Measurements from ENCODE around the gene CELF5. TPM values are rescaled to one million over a fixed set of nuclear protein-coding genes. Genes with fewer than 3 reads are reported as not detected.

Gene CELF5
- total RNA-seq, 2 experiments from 2014 or later: 0.55 to 0.61 TPM

- H3K4me3 Mint-ChIP-seq: no peak overlapping the region
- ATAC-seq: no peak
- DNase-seq: no peak
- POLR2A ChIA-PET: interaction anchor here (0.6 kb wide), 1 partner anchor 145 kb away, joined by 4 read pairs; no protein-coding TSS in a partner anchor
- no peaks in the 10 kb centered on the region for H3K4me1 Mint-ChIP-seq (ENCODE audit: low read depth)
- no peaks in the 10 kb centered on the region for H3K9me3 Mint-ChIP-seq (ENCODE audit: insufficient read depth)
- H3K27me3 Mint-ChIP-seq (ENCODE audit: low read depth): peaks cover 3% of the 10 kb centered on the region
- no peak overlapping the region for H3K27ac Mint-ChIP-seq
- H3K36me3 Mint-ChIP-seq (ENCODE audit: low read depth): no peaks in the 10 kb centered on the region
- CTCF ChIA-PET: no interaction called here
These were observed 13.7 kb downstream of the CELF5 start for GRCh38 chr19:3238066-3238561.

DNA sequence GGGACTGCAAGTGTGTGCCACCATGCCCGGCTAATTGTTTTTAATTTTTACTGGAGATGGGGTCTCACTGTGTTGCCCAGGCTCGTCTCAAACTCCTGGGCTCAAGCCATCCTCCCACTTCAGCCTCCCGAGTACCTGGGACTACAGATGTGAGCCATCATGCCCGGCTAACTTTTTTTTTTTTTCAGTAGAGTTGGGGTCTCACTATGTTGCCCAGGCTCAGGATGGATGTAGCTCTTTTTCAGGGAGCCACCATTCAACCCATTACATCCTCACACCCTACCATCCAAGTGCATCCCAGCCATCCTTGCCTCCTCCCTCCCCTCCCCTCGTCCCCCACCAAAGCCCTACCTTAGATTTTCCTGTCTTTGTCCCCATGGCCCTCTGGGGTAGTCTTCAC is 14.9 kb downstream of the CELF5 start:
- ATAC-seq (no peak), DNase-seq (no peak)
- H3K4me1 Mint-ChIP-seq (ENCODE audit: low read depth): no peaks in the 10 kb centered on the region
- H3K4me3 Mint-ChIP-seq: no peak overlapping the region
- CTCF ChIA-PET: no interaction called here
- H3K36me3 Mint-ChIP-seq (ENCODE audit: low read depth): no peaks in the 10 kb centered on the region
- H3K27me3 Mint-ChIP-seq (ENCODE audit: low read depth): peaks cover 3% of the 10 kb centered on the region
- POLR2A ChIA-PET: no interaction called here
- H3K27ac Mint-ChIP-seq: no peak overlapping the region
- H3K9me3 Mint-ChIP-seq (ENCODE audit: insufficient read depth): no peaks in the 10 kb centered on the region

DNA sequence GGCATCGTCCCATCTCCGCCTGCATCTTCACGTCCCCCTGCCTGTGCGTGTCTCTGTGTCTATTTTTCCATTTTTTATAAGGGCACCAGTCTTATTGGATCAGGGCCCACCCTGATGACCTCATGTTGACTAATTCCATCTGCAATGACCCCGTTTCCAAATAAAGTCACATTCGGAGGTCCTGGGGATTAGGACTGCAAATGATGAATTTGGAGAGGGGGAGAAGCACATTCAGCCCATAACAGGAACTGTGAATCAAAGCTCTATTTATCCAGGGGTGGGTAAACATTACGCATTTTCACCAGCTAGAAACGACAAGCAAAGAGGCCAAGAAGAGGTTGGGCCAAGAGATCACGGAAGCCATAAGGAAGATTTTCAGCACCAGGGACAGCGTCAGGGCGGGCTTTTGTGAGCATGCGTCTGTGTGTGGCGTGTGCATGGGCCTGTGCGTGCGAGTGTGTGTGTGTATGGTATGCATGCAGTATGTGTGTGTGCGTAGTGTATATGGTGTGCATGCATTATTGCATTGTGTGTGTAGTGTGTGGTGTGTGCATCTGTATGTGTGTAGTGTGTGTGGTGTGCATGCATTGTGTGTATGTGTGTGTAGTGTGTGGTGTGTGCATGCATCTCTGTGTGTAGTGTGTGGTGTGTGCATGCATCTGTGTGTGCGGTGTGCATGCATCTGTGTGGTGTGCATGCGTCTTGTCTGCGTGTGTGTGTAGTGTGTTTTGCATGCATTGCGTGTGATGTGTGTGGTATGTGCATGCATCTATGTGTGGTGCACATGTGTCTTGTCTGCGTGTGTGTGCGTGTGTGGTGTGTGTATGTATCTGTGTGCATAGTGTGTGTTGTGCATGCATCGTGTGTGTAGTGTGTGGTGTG is 19.6 kb downstream of the CELF5 start:
- no peaks in the 10 kb centered on the region for H3K4me1 Mint-ChIP-seq (ENCODE audit: low read depth)
- no peaks in the 10 kb centered on the region for H3K36me3 Mint-ChIP-seq (ENCODE audit: low read depth)
- no peaks in the 10 kb centered on the region for H3K9me3 Mint-ChIP-seq (ENCODE audit: insufficient read depth)
- no peak overlapping the region for H3K4me3 Mint-ChIP-seq
- no peak overlapping the region for H3K27ac Mint-ChIP-seq
- ATAC-seq (no peak), DNase-seq (peak; percentile 77)
- ChIA-PET POLR2A (no interaction called here), CTCF (no interaction called here)
- H3K27me3 Mint-ChIP-seq (ENCODE audit: low read depth): no peaks in the 10 kb centered on the region

DNA sequence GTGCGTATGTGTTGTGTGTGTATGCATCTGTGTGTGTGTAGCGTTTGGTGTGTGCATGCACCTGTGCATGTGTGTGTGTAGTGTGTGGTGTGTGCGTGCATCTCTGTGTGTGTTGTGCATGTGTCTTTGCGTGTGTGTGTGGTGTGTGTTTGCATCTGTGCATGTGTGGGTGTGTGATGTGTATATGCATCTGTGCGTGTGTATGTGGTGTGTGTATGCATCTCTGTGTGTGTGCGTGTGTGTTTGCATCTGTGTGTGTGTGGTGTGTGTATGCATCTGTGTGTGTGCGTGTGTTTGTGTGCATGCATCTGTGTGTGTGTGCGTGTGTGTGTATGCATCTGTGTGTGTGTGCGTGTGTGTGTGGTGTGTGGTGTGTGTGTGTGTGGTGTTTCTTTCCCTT is 20.6 kb downstream of the CELF5 start:
- ATAC-seq: no peak
- POLR2A ChIA-PET: no interaction called here
- no peaks in the 10 kb centered on the region for H3K36me3 Mint-ChIP-seq (ENCODE audit: low read depth)

GRCh38 chr19:3248728-3249326 is 24.4 kb downstream of the CELF5 start:
- H3K4me3 Mint-ChIP-seq: no peak overlapping the region
- ChIA-PET CTCF (no interaction called here), POLR2A (no interaction called here)
- no peaks in the 10 kb centered on the region for H3K4me1 Mint-ChIP-seq (ENCODE audit: low read depth)
- no peak overlapping the region for H3K27ac Mint-ChIP-seq
- H3K27me3 Mint-ChIP-seq (ENCODE audit: low read depth): no peaks in the 10 kb centered on the region
- ATAC-seq: no peak
- no peaks in the 10 kb centered on the region for H3K9me3 Mint-ChIP-seq (ENCODE audit: insufficient read depth)
- DNase-seq: no peak
- no peaks in the 10 kb centered on the region for H3K36me3 Mint-ChIP-seq (ENCODE audit: low read depth)

More for the DNA sequence above, 20.6 kb downstream of the CELF5 start:
- CTCF ChIA-PET: no interaction called here
- Mint-ChIP-seq H3K4me3 (no peak overlapping the region), H3K4me1 (ENCODE audit: low read depth) (no peaks in the 10 kb centered on the region), H3K27ac (no peak overlapping the region), H3K9me3 (ENCODE audit: insufficient read depth) (no peaks in the 10 kb centered on the region), H3K27me3 (ENCODE audit: low read depth) (no peaks in the 10 kb centered on the region)
- DNase-seq: no peak

DNA sequence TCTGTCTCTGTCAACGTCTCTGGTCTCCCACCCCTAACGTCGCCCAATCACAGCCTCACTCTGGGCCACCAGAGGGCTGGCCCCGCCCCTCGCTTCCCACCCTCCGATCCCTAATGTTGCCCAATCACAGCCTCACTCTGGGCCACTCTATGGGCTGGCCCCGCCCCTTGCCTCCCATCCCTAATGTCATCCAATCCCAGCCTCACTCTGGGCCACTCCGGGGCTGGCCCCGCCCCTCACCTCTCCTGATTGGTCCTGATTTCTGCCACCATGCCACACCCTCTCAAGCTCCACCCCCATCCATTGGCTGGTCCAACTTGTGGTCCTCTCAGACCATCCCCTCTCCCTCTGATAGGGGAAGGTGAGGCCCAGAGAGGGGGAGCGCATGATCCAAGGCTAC is 24.9 kb downstream of the CELF5 start:
- ATAC-seq: no peak
- Mint-ChIP-seq H3K9me3 (ENCODE audit: insufficient read depth) (no peaks in the 10 kb centered on the region), H3K36me3 (ENCODE audit: low read depth) (no peaks in the 10 kb centered on the region), H3K4me1 (ENCODE audit: low read depth) (no peaks in the 10 kb centered on the region), H3K4me3 (no peak overlapping the region), H3K27me3 (ENCODE audit: low read depth) (no peaks in the 10 kb centered on the region), H3K27ac (no peak overlapping the region)
- POLR2A ChIA-PET: no interaction called here
- CTCF ChIA-PET: no interaction called here
- no peak for DNase-seq

DNA sequence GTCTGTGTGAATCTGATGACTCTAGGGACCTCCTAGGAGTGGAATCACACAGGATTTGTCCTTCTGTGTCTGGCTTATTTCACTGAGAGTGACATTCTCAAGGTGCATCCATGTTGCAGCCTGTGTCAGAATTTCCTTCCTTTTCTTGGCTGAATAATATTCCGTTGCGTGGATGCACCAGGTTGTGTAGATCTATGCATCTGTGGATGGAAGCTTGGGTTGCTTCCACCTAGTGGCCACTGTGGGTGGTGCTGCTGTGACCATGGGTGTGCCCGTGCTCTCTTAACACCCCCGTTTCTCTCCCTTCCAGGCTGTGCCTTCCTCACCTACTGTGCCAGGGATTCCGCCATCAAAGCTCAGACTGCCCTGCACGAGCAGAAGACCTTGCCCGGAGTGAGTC is 26.2 kb downstream of the CELF5 start:
- Mint-ChIP-seq H3K4me3 (no peak overlapping the region), H3K27me3 (ENCODE audit: low read depth) (peaks cover 3% of the 10 kb centered on the region), H3K27ac (no peak overlapping the region), H3K4me1 (ENCODE audit: low read depth) (no peaks in the 10 kb centered on the region), H3K9me3 (ENCODE audit: insufficient read depth) (no peaks in the 10 kb centered on the region), H3K36me3 (ENCODE audit: low read depth) (no peaks in the 10 kb centered on the region)
- ChIA-PET CTCF (interaction anchor here (0.7 kb wide), 1 partner anchor 246 kb away, joined by 3 read pairs; no protein-coding TSS in a partner anchor), POLR2A (no interaction called here)
- DNase-seq: peak; percentile 48
- ATAC-seq: peak; percentile 64

GRCh38 chr19:3251229-3251628 is 26.8 kb downstream of the CELF5 start:
- no peak for ATAC-seq
- Mint-ChIP-seq H3K27me3 (ENCODE audit: low read depth) (peaks cover 3% of the 10 kb centered on the region), H3K36me3 (ENCODE audit: low read depth) (no peaks in the 10 kb centered on the region), H3K4me1 (ENCODE audit: low read depth) (no peaks in the 10 kb centered on the region), H3K27ac (no peak overlapping the region), H3K9me3 (ENCODE audit: insufficient read depth) (no peaks in the 10 kb centered on the region), H3K4me3 (no peak overlapping the region)
- POLR2A ChIA-PET: no interaction called here
- DNase-seq: no peak
- CTCF ChIA-PET: no interaction called here

DNA sequence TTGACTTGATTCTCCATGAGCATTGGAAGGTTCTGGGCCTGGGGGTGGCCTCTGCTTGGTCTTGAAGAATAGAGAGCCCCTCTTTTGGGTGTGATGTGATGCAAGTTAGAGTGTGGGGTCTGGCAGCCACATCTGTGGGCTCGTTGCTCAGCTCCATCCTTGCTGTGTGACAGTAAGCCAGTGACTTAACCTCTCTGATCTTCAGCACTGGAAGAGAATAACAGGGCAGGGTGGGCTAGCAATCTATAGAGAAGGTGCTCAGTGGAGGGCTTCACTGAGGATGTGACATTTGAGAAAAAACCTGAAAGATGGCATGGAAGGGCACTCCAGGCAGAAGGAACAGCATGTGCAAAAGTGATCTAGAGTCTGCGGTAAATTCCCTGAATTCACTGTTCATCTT is 28.2 kb downstream of the CELF5 start:
- H3K36me3 Mint-ChIP-seq (ENCODE audit: low read depth): no peaks in the 10 kb centered on the region
- H3K9me3 Mint-ChIP-seq (ENCODE audit: insufficient read depth): no peaks in the 10 kb centered on the region
- H3K27ac Mint-ChIP-seq: no peak overlapping the region
- peaks cover 3% of the 10 kb centered on the region for H3K27me3 Mint-ChIP-seq (ENCODE audit: low read depth)
- DNase-seq (no peak), ATAC-seq (no peak)
- no peak overlapping the region for H3K4me3 Mint-ChIP-seq
- no peaks in the 10 kb centered on the region for H3K4me1 Mint-ChIP-seq (ENCODE audit: low read depth)
- CTCF ChIA-PET: interaction anchor here (1.3 kb wide), 1 partner anchor 23 kb away, joined by 4 read pairs; no protein-coding TSS in a partner anchor
- POLR2A ChIA-PET: no interaction called here

- ATAC-seq: no peak
- no peak overlapping the region for H3K4me3 Mint-ChIP-seq
- no peaks in the 10 kb centered on the region for H3K36me3 Mint-ChIP-seq (ENCODE audit: low read depth)
- DNase-seq: no peak
- H3K27ac Mint-ChIP-seq: no peak overlapping the region
- ChIA-PET POLR2A (no interaction called here), CTCF (interaction anchor here (1.3 kb wide), 1 partner anchor 22 kb away, joined by 4 read pairs; no protein-coding TSS in a partner anchor)
- peaks cover 3% of the 10 kb centered on the region for H3K27me3 Mint-ChIP-seq (ENCODE audit: low read depth)
- H3K4me1 Mint-ChIP-seq (ENCODE audit: low read depth): no peaks in the 10 kb centered on the region
- no peaks in the 10 kb centered on the region for H3K9me3 Mint-ChIP-seq (ENCODE audit: insufficient read depth)
These were observed 28.8 kb downstream of the CELF5 start for GRCh38 chr19:3253270-3253669.

GRCh38 chr19:3254520-3254919 is 30.1 kb downstream of the CELF5 start:
- ChIA-PET POLR2A (no interaction called here), CTCF (no interaction called here)
- H3K9me3 Mint-ChIP-seq (ENCODE audit: insufficient read depth): no peaks in the 10 kb centered on the region
- no peak overlapping the region for H3K27ac Mint-ChIP-seq
- no peak for ATAC-seq
- H3K27me3 Mint-ChIP-seq (ENCODE audit: low read depth): peaks cover 3% of the 10 kb centered on the region
- H3K36me3 Mint-ChIP-seq (ENCODE audit: low read depth): no peaks in the 10 kb centered on the region
- no peak overlapping the region for H3K4me3 Mint-ChIP-seq
- no peaks in the 10 kb centered on the region for H3K4me1 Mint-ChIP-seq (ENCODE audit: low read depth)
- DNase-seq: no peak

DNA sequence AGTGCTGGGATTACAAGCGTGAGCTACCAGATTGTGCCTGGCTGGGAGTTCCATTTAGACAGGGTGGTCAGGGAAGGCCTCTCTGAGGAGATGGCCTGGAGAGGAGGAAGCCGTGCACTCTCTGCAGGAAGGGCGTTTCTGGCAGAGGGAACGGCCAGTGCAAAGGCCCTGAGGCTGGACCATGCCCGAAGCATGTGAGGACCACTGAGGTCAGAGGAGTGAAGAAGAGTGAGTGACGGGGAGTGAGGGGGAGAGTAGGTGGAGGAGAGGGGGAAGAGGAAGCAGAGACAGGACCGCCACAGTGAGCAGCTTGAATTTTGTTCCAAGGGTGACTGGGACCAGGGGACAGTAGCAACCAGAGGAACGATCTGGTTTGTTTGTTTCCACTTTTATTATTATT is 32.6 kb downstream of the CELF5 start:
- ATAC-seq (no peak), DNase-seq (no peak)
- ChIA-PET CTCF (interaction anchor here (1.0 kb wide), 1 partner anchor 18 kb away, joined by 3 read pairs; no protein-coding TSS in a partner anchor), POLR2A (no interaction called here)
- Mint-ChIP-seq H3K27me3 (ENCODE audit: low read depth) (peaks cover 3% of the 10 kb centered on the region), H3K4me1 (ENCODE audit: low read depth) (no peaks in the 10 kb centered on the region), H3K27ac (no peak overlapping the region), H3K36me3 (ENCODE audit: low read depth) (no peaks in the 10 kb centered on the region), H3K9me3 (ENCODE audit: insufficient read depth) (no peaks in the 10 kb centered on the region), H3K4me3 (no peak overlapping the region)

Data from activated CD8-positive, alpha-beta T cell treated with anti-CD3 and anti-CD28 coated beads, Interleukin-2, amount 10 ng/mL, durations not matched to agents 7 days and 5 days (primary cell).